SU-DHL-6 (cell line): ENCODE measurements around the gene TSACC.

ENCODE experiments used
- H2AFZ ChIP-seq: fragments of 200-600 bp; sonication (generic); 2 replicates; pipeline ENCODE4 v1.6.1; 2014; ENCODE audit warnings: low read depth, mild to moderate bottlenecking, moderate library complexity, mixed read lengths, antibody characterized with exemption, low read length; ENCODE audit not compliant: severe bottlenecking
- H3F3A ChIP-seq: fragments of 200-600 bp; shearing (Covaris generic); 2 replicates; pipeline ENCODE4 v1.6.0; 2016; ENCODE audit warnings: antibody characterized with exemption, mild to moderate bottlenecking; ENCODE audit not compliant: insufficient read depth
- H3K27ac ChIP-seq: fragments of 200-600 bp; sonication (generic); 2 replicates; pipeline ENCODE4 v1.5.1; 2016; ENCODE audit warnings: low read depth, mild to moderate bottlenecking, low read length, moderate library complexity, mixed read lengths
- H3K27me3 ChIP-seq: fragments of 200-600 bp; sonication (generic), shearing (Covaris generic); 2 replicates; pipeline ENCODE4 v1.6.0; 2014; ENCODE audit warnings: mild to moderate bottlenecking, low read length
- H3K36me3 ChIP-seq: fragments of 200-600 bp; sonication (generic); 2 replicates; pipeline ENCODE4 v1.6.1; 2014; ENCODE audit warnings: mild to moderate bottlenecking, low read length, mixed read lengths
- H3K4me2 ChIP-seq: fragments of 300-600, 200-600 bp; shearing (Covaris generic), sonication (generic); 2 replicates; pipeline ENCODE4 v1.6.0; 2014; ENCODE audit warnings: low read length, low read depth, mild to moderate bottlenecking; ENCODE audit not compliant: poor library complexity, severe bottlenecking
- H3K4me3 ChIP-seq: fragments of 200-600 bp; sonication (generic); 2 replicates; pipeline ENCODE4 v1.5.1; 2014; ENCODE audit warnings: antibody characterized with exemption, low read length, mild to moderate bottlenecking, mixed read lengths; ENCODE audit not compliant: insufficient read depth, poor library complexity, severe bottlenecking
- H3K79me2 ChIP-seq: fragments of 200-600 bp; sonication (generic); 2 replicates; pipeline ENCODE4 v1.6.1; 2014; ENCODE audit warnings: mild to moderate bottlenecking, low read length, moderate library complexity; ENCODE audit not compliant: insufficient read depth
- H3K9ac ChIP-seq: fragments of 200-600 bp; sonication (generic); 2 replicates; pipeline ENCODE4 v1.7.0; 2014; ENCODE audit warnings: mild to moderate bottlenecking, low read length
- H3K9me2 ChIP-seq: fragments of 200-600 bp; sonication (generic); replicated peaks from 2 replicates; pipeline ENCODE4 v1.6.1; 2014; ENCODE audit warnings: low read length; ENCODE audit not compliant: insufficient read depth
- H3K9me3 ChIP-seq: fragments of 200-600 bp; sonication (generic); 2 replicates; pipeline ENCODE4 v1.6.1; 2014; ENCODE audit warnings: low read length, mixed read lengths; ENCODE audit not compliant: insufficient read depth
- H4K20me1 ChIP-seq: fragments of 200-600 bp; sonication (generic); 2 replicates; pipeline ENCODE4 v1.6.1; 2014; ENCODE audit warnings: low read depth, mild to moderate bottlenecking, antibody characterized with exemption, low read length, moderate library complexity, mixed read lengths
- CTCF ChIP-seq: fragments of 200-600 bp; sonication (generic); IDR thresholded peaks from one replicate; pipeline ENCODE4 v1.5.1; 2017; ENCODE audit warnings: antibody characterized with exemption, mild to moderate bottlenecking, low read length, moderate library complexity; ENCODE audit not compliant: insufficient read depth, poor library complexity, severe bottlenecking
- EZH2phosphoT487 ChIP-seq: fragments of 200-600 bp; sonication (generic), shearing (Covaris generic); conservative IDR thresholded peaks from 2 replicates; pipeline ENCODE4 v1.6.1; 2018; ENCODE audit warnings: mild to moderate bottlenecking, antibody characterized with exemption, low read length, moderate library complexity, mixed read lengths

The TSACC gene

GRCh38 chr1:156373546-156373945 is 35.2 kb downstream of the TSACC start:
- Histone ChIP-seq H3K9me3 (no peaks in the 10 kb centered on the region), H3K27ac (no peak overlapping the region), H3K9ac (no peak overlapping the region), H4K20me1 (no peaks in the 10 kb centered on the region), H3F3A (no peaks in the 10 kb centered on the region), H3K79me2 (no peaks in the 10 kb centered on the region), H3K27me3 (no peaks in the 10 kb centered on the region), H3K4me3 (no peak overlapping the region), H3K4me2 (no peak overlapping the region), H3K36me3 (no peaks in the 10 kb centered on the region), H2AFZ (no peak overlapping the region), H3K9me2 (no peaks in the 10 kb centered on the region)
- TF ChIP-seq EZH2phosphoT487: no peak
- no peak for TF ChIP-seq CTCF

GRCh38 chr1:156376146-156376545 is 37.8 kb downstream of the TSACC start:
- Histone ChIP-seq H3F3A (no peaks in the 10 kb centered on the region), H3K4me3 (no peak overlapping the region), H2AFZ (no peak overlapping the region), H3K27me3 (no peaks in the 10 kb centered on the region), H3K9me3 (no peaks in the 10 kb centered on the region), H3K36me3 (no peaks in the 10 kb centered on the region), H3K79me2 (no peaks in the 10 kb centered on the region), H3K27ac (no peak overlapping the region), H3K4me2 (no peak overlapping the region), H4K20me1 (no peaks in the 10 kb centered on the region), H3K9ac (no peak overlapping the region), H3K9me2 (no peaks in the 10 kb centered on the region)
- no peak for TF ChIP-seq EZH2phosphoT487
- TF ChIP-seq CTCF: no peak

- no peaks in the 10 kb centered on the region for H3K79me2 ChIP-seq
- H4K20me1 ChIP-seq: no peaks in the 10 kb centered on the region
- no peaks in the 10 kb centered on the region for H3F3A ChIP-seq
- H3K9me3 ChIP-seq: no peaks in the 10 kb centered on the region
- no peak overlapping the region for H3K4me2 ChIP-seq
- H2AFZ ChIP-seq: no peak overlapping the region
- H3K4me3 ChIP-seq: no peak overlapping the region
- TF ChIP-seq EZH2phosphoT487 (no peak), CTCF (no peak)
- H3K9ac ChIP-seq: no peak overlapping the region
- H3K27ac ChIP-seq: no peak overlapping the region
- H3K36me3 ChIP-seq: no peaks in the 10 kb centered on the region
- H3K27me3 ChIP-seq: no peaks in the 10 kb centered on the region
- H3K9me2 ChIP-seq: no peaks in the 10 kb centered on the region
Measured at GRCh38 chr1:156376958-156377919, 38.9 kb downstream of the TSACC start.
